ENCODE data around the gene ZIM2. TPM values are rescaled to one million over a fixed set of nuclear protein-coding genes. Genes with fewer than 3 reads are reported as not detected.

Gene ZIM2
- polyA plus RNA-seq, 2 donors = 0.01 TPM; not detected in 1

DNA sequence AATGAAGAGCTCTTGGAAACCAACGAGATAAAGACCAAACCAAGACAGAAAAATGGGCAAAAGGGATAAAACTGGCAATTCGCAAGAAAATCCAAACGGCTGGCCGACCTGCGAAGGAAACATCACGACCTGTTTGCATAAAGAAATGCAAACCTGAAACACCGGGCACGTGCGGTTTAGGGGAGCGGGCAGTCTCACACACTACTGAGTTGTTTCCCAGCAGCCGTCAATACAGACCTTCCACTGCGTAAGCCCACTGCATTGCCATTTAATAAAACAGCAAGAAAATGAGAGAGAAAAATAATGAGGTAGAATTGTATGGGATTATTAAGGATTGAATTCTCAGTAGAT is 642 bp upstream of the ZIM2 start:
- no peaks in the 10 kb centered on the region for H3K36me3 ChIP-seq (ENCODE audit: control insufficient read depth in 2 of 2, insufficient read depth in 2 of 2, low read length in 1 of 2)
- H3K4me1 ChIP-seq (ENCODE audit: control insufficient read depth in 2 of 2, insufficient read depth in 2 of 2, low read length in 1 of 2) = no peaks in the 10 kb centered on the region
- H3K27me3 ChIP-seq (ENCODE audit: control insufficient read depth in 1 of 2, insufficient read depth in 2 of 2, low read length in 2 of 2) = no peaks in the 10 kb centered on the region
- whole genome bisulfite sequencing, 2 donors = 46 to 48% methylated on average over 12 of the region's 12 CpGs
- no peak overlapping the region for H3K4me3 ChIP-seq (ENCODE audit: low read depth in 1 of 2, low read length in 2 of 2)
- peaks cover 15 to 34% of the 10 kb centered on the region in 2 donors for H3K9me3 ChIP-seq (ENCODE audit: control insufficient read depth in 2 of 2, insufficient read depth in 1 of 2, low read depth in 1 of 2, low read length in 1 of 2)
- H3K27ac ChIP-seq (ENCODE audit: low read depth in 2 of 2, low read length in 1 of 2) = no peak overlapping the region

DNA sequence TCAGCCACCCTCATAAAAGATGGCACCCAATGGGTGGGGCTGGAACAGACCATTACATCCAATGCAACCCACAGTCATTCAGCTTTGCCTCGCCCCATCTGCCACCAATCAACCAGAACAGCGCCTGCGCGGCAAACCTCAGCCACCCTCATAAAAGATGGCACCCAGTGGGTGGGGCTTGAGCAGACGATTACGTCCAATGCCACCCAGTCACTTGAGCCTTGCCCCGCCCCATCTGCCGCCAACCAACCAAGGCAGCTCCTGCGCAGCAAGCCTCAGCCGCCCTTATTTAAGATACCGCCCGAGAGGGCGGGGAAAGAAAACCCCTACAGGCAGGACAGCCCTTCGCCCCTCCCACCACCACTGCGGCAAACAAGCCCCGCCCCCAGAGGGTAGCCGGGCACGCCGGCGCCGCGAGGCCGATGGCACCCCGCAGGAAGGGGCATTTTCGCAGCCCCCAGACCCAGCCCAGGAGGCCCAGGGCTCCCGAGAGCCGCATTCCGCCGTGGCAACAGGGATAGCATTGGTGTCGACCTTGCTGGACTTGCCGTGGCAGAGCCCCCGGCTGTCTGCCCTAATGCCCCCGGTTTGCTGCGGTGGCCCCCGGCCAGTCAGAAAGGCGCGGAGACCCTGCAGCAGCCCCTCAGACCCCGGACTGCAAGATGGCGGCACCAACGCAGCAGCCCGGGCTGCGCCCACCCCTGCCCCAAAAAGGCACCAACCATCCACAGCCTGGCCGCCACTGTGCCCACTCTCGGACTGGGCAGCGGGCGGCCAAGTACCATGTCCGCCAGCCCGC is 675 bp downstream of the ZIM2 start:
- Histone ChIP-seq H3K4me3 (ENCODE audit: low read depth in 1 of 2, low read length in 2 of 2) (peak overlapping the region; percentile 21 to 23), H3K4me1 (ENCODE audit: control insufficient read depth in 2 of 2, insufficient read depth in 2 of 2, low read length in 1 of 2) (no peaks in the 10 kb centered on the region), H3K27me3 (ENCODE audit: control insufficient read depth in 1 of 2, insufficient read depth in 2 of 2, low read length in 2 of 2) (no peaks in the 10 kb centered on the region), H3K9me3 (ENCODE audit: control insufficient read depth in 2 of 2, insufficient read depth in 1 of 2, low read depth in 1 of 2, low read length in 1 of 2) (peaks cover 15 to 39% of the 10 kb centered on the region in 2 donors), H3K36me3 (ENCODE audit: control insufficient read depth in 2 of 2, insufficient read depth in 2 of 2, low read length in 1 of 2) (no peaks in the 10 kb centered on the region), H3K27ac (ENCODE audit: low read depth in 2 of 2, low read length in 1 of 2) (peak overlapping the region; percentile 41 to 64)
- 51 to 54% methylated on average over 43 to 48 of the region's 48 CpGs for WGBS, 2 donors

DNA sequence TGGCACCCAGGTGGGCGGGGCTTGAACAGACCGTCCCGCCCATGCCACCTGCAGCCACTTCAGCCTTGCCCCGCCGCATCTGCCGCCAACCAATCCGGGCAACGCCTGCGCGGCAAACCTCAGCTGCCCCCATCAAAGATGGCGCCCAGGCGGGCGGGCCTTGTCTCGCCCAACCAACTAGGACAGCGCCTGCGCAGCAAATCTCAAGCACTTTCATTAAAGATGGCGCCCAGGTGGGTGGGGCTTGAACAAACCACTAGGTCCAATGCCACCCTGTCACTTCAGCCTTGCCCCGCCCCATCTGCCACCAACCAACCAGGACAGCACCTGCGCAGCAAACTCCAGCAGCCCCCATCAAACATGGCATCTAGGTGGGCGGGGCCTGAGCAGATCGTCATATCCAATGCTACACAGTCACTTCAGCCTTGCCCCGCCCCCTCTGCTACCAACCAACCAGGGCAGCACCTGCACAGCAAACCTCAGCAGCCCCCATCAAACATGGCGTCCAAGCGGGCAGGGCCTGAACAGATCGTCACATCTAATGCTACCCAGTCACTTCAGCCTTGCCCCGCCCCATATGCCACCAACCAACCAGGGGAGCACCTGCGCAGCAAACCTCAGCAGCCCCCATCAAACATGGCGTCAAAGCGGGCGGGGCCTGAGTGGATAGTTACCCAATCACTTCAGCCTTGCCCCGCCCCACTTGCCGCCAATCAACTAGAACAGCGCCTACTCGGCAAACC is 1.4 kb downstream of the ZIM2 start:
- Histone ChIP-seq H3K27me3 (ENCODE audit: control insufficient read depth in 1 of 2, insufficient read depth in 2 of 2, low read length in 2 of 2) (no peaks in the 10 kb centered on the region), H3K9me3 (ENCODE audit: control insufficient read depth in 2 of 2, insufficient read depth in 1 of 2, low read depth in 1 of 2, low read length in 1 of 2) (peaks cover 15 to 43% of the 10 kb centered on the region in 2 donors), H3K36me3 (ENCODE audit: control insufficient read depth in 2 of 2, insufficient read depth in 2 of 2, low read length in 1 of 2) (no peaks in the 10 kb centered on the region), H3K27ac (ENCODE audit: low read depth in 2 of 2, low read length in 1 of 2) (peak overlapping the region; percentile 20 to 64), H3K4me3 (ENCODE audit: low read depth in 1 of 2, low read length in 2 of 2) (peak overlapping the region in 1 of 2 donors; percentile 23), H3K4me1 (ENCODE audit: control insufficient read depth in 2 of 2, insufficient read depth in 2 of 2, low read length in 1 of 2) (no peaks in the 10 kb centered on the region)
- WGBS, 2 donors = 46% methylated on average over 34 of the region's 34 CpGs

DNA sequence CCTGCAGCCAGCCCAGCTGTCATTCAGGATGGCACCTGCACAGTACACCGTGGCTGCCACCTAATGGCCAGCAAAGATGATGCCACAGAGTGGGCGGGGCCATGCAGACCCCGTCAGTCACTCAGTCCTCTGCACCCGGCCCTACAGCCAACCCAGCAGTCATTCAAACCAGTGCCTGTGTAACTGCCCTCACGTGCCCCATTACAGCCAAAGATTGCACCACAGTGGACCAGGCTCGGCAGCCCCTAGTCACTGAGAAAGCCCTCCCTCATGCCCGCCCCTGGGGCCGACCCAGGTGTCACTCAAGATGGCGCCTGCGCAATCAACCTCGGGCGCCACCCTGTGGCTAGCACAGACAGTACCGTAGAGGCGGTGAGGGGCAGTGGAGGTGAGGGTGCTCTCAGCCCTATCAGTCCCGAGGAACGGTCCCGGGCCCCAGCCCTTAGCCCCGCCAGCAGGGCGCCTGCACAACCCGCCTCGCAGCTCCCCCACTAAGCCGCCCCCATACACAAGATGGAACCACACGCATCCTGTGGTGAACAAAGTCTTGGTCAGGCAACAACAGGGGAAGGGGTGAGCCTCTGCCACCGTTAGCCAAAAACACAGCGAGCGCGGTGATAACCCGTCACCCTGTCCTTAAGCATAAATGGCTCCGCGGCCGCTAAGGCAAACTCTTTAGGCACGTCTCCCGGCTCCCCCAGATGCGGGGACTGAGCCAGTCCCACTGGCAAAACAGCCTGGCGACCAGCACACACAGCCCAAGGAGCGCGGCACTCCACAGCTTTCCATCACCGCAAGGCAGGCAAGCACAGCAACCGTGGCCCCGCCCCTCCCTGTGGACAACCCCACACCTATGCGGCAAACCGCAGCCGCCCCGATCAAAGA is 2.3 kb downstream of the ZIM2 start:
- no peaks in the 10 kb centered on the region for H3K4me1 ChIP-seq (ENCODE audit: control insufficient read depth in 2 of 2, insufficient read depth in 2 of 2, low read length in 1 of 2)
- peak overlapping the region; percentile 52 to 88 for H3K27ac ChIP-seq (ENCODE audit: low read depth in 2 of 2, low read length in 1 of 2)
- peaks cover 15 to 43% of the 10 kb centered on the region in 2 donors for H3K9me3 ChIP-seq (ENCODE audit: control insufficient read depth in 2 of 2, insufficient read depth in 1 of 2, low read depth in 1 of 2, low read length in 1 of 2)
- H3K4me3 ChIP-seq (ENCODE audit: low read depth in 1 of 2, low read length in 2 of 2) = peak overlapping the region; percentile 24 to 35
- no peaks in the 10 kb centered on the region for H3K27me3 ChIP-seq (ENCODE audit: control insufficient read depth in 1 of 2, insufficient read depth in 2 of 2, low read length in 2 of 2)
- H3K36me3 ChIP-seq (ENCODE audit: control insufficient read depth in 2 of 2, insufficient read depth in 2 of 2, low read length in 1 of 2) = no peaks in the 10 kb centered on the region
- 49 to 50% methylated on average over 44 of the region's 44 CpGs for WGBS, 2 donors

DNA sequence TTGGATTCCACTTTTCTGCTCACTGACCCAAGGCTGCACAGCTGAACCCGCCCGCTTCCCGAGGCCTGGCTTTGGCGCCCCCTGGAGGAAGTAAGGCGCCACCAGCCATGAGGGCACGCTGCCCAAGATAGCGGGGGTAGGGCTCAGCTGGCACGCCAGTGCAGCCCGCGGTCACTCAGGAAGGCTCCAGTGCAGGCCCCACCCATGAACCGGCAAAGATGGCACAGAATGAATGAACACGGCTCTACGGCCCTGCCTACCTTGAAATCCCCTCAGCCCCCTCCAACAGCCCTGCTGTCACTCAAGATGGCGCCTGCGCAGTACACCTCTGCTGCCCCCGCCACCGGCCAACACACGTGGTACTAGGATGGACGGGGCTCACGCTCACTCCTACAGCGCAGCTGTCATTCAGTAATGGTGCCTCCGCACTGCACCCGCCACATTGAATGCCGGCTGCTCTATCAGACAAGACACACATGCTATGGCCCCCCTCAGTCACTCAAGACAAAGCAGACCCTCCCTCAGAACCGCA is 3.0 kb downstream of the ZIM2 start:
- no peaks in the 10 kb centered on the region for H3K36me3 ChIP-seq (ENCODE audit: control insufficient read depth in 2 of 2, insufficient read depth in 2 of 2, low read length in 1 of 2)
- peak overlapping the region in 1 of 2 donors; percentile 88 for H3K27ac ChIP-seq (ENCODE audit: low read depth in 2 of 2, low read length in 1 of 2)
- no peaks in the 10 kb centered on the region for H3K27me3 ChIP-seq (ENCODE audit: control insufficient read depth in 1 of 2, insufficient read depth in 2 of 2, low read length in 2 of 2)
- peaks cover 15 to 43% of the 10 kb centered on the region in 2 donors for H3K9me3 ChIP-seq (ENCODE audit: control insufficient read depth in 2 of 2, insufficient read depth in 1 of 2, low read depth in 1 of 2, low read length in 1 of 2)
- no peaks in the 10 kb centered on the region for H3K4me1 ChIP-seq (ENCODE audit: control insufficient read depth in 2 of 2, insufficient read depth in 2 of 2, low read length in 1 of 2)
- 44 to 52% methylated on average over 25 of the region's 25 CpGs for WGBS, 2 donors
- H3K4me3 ChIP-seq (ENCODE audit: low read depth in 1 of 2, low read length in 2 of 2) = peak overlapping the region in 1 of 2 donors; percentile 4

DNA sequence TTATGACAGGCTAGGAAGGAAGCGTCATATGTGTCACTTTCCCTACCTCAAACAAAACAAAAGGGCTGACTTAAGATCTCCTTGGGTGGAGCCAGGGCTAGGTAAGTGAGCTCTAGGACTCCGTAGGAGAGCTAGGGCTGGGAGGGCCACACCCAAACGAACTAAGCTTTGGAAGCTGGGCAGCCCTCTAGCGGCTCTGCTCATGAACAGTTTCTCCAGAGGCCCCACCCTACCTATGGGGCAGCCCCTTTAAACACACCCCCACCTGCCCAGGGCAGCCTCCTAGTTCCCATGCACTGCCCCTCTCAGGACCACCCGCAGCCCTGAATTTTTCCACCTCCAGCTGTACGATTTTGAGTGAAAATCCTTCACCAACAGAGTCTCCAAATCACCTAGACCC is 3.5 kb downstream of the ZIM2 start:
- no peaks in the 10 kb centered on the region for H3K27me3 ChIP-seq (ENCODE audit: control insufficient read depth in 1 of 2, insufficient read depth in 2 of 2, low read length in 2 of 2)
- peaks cover 15 to 46% of the 10 kb centered on the region in 2 donors for H3K9me3 ChIP-seq (ENCODE audit: control insufficient read depth in 2 of 2, insufficient read depth in 1 of 2, low read depth in 1 of 2, low read length in 1 of 2)
- no peaks in the 10 kb centered on the region for H3K36me3 ChIP-seq (ENCODE audit: control insufficient read depth in 2 of 2, insufficient read depth in 2 of 2, low read length in 1 of 2)
- no peaks in the 10 kb centered on the region for H3K4me1 ChIP-seq (ENCODE audit: control insufficient read depth in 2 of 2, insufficient read depth in 2 of 2, low read length in 1 of 2)
- H3K4me3 ChIP-seq (ENCODE audit: low read depth in 1 of 2, low read length in 2 of 2) = no peak overlapping the region
- WGBS, 2 donors = 40 to 41% methylated on average over 6 of the region's 6 CpGs
- peak overlapping the region in 1 of 2 donors; percentile 17 for H3K27ac ChIP-seq (ENCODE audit: low read depth in 2 of 2, low read length in 1 of 2)

DNA sequence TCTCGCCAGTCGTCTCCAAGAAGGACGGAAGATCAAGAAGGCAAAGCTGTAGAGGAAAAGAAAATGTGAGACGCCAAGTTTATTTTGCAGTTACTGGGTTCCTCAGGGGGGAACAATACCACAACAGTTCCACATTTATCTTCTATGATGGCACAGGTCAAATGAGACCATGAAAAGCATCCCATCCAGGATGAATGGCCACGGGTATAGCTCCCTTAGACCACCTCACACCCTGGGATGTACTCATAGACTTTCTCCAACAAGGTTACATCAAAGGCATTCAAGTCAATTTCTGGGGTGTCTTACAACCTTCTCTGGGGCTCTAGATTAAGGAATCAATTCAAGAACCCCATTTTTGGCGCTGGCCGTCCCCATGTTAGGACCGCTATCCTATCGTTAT is 4.5 kb downstream of the ZIM2 start:
- H3K4me1 ChIP-seq (ENCODE audit: control insufficient read depth in 2 of 2, insufficient read depth in 2 of 2, low read length in 1 of 2) = no peaks in the 10 kb centered on the region
- no peaks in the 10 kb centered on the region for H3K36me3 ChIP-seq (ENCODE audit: control insufficient read depth in 2 of 2, insufficient read depth in 2 of 2, low read length in 1 of 2)
- H3K4me3 ChIP-seq (ENCODE audit: low read depth in 1 of 2, low read length in 2 of 2) = no peak overlapping the region
- peaks cover 15 to 46% of the 10 kb centered on the region in 2 donors for H3K9me3 ChIP-seq (ENCODE audit: control insufficient read depth in 2 of 2, insufficient read depth in 1 of 2, low read depth in 1 of 2, low read length in 1 of 2)
- no peak overlapping the region for H3K27ac ChIP-seq (ENCODE audit: low read depth in 2 of 2, low read length in 1 of 2)
- WGBS, 2 donors = 82% methylated on average over 9 of the region's 9 CpGs
- no peaks in the 10 kb centered on the region for H3K27me3 ChIP-seq (ENCODE audit: control insufficient read depth in 1 of 2, insufficient read depth in 2 of 2, low read length in 2 of 2)

DNA sequence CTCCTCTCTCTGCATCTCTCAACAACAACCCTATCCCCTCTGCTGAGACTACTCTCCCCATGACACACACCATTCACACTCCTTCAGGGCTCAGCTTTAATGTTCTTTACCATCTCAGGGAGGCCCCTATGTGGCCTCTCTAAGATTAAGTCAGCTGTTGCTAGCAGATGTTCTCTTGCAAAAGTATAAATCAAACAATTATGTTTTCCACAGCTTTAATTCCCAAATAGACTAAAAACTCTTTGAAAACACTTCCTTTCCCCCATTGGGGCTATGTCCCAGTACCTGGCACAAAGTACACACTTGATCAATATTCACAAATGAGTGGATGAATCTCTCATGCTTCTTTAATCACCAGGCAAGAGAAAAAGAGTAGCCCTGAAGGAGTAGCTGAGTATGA is 5.1 kb downstream of the ZIM2 start:
- H3K36me3 ChIP-seq (ENCODE audit: control insufficient read depth in 2 of 2, insufficient read depth in 2 of 2, low read length in 1 of 2) = no peaks in the 10 kb centered on the region
- H3K9me3 ChIP-seq (ENCODE audit: control insufficient read depth in 2 of 2, insufficient read depth in 1 of 2, low read depth in 1 of 2, low read length in 1 of 2) = peaks cover 15 to 43% of the 10 kb centered on the region in 2 donors
- H3K4me3 ChIP-seq (ENCODE audit: low read depth in 1 of 2, low read length in 2 of 2) = no peak overlapping the region
- no peaks in the 10 kb centered on the region for H3K27me3 ChIP-seq (ENCODE audit: control insufficient read depth in 1 of 2, insufficient read depth in 2 of 2, low read length in 2 of 2)
- no peak overlapping the region for H3K27ac ChIP-seq (ENCODE audit: low read depth in 2 of 2, low read length in 1 of 2)
- no peaks in the 10 kb centered on the region for H3K4me1 ChIP-seq (ENCODE audit: control insufficient read depth in 2 of 2, insufficient read depth in 2 of 2, low read length in 1 of 2)

All from esophagus (tissue), 2 donors.